Measurements from ENCODE around the gene NDST1.

GRCh38 chr5:150515446-150515845 lies 7.5 kb downstream of the NDST1 start:
- TF ChIP-seq GATA2 (IDR thresholded peaks at IDR 0.05; ENCODE audit: low read depth, low read length) (no peak), GATA3 (IDR thresholded peaks at IDR 0.05; ENCODE audit: low read depth, low read length) (no peak)

Measured in SH-SY5Y (cell line).